G401.6 (cell line): ENCODE results near the gene PAF1.

Experiments used
- FAIRE-seq: peaks from 2 replicates; lab custom pipeline; 2012; peaks lifted over from hg19 to GRCh38; lab: Jason Lieb, UNC

The PAF1 gene

GRCh38 chr19:39416152-39417120, 25.5 kb upstream of the PAF1 start:
- no peak for FAIRE-seq

GRCh38 chr19:39415111-39416046, 24.5 kb upstream of the PAF1 start:
- FAIRE-seq: no peak

- no peak for FAIRE-seq
Measured at GRCh38 chr19:39413911-39414608, 23.2 kb upstream of the PAF1 start.

GRCh38 chr19:39413272-39413910, 22.5 kb upstream of the PAF1 start:
- FAIRE-seq: no peak

- no peak for FAIRE-seq
Measured at GRCh38 chr19:39412867-39413271, 22.0 kb upstream of the PAF1 start.

GRCh38 chr19:39412100-39412866, 21.4 kb upstream of the PAF1 start, which contains the start of gene PLEKHG2:
Gene PLEKHG2 (plus strand): TSS chr19:39412669. CDS start chr19:39414087, 1,418 bp downstream.
- peak; percentile 99 for FAIRE-seq

- no peak for FAIRE-seq
Measured at GRCh38 chr19:39411832-39412099, 20.9 kb upstream of the PAF1 start.

GRCh38 chr19:39411081-39411831, 20.4 kb upstream of the PAF1 start:
- FAIRE-seq: no peak

GRCh38 chr19:39410831-39411080, 19.9 kb upstream of the PAF1 start:
- no peak for FAIRE-seq

- FAIRE-seq: no peak
Measured at GRCh38 chr19:39410017-39410830, 19.3 kb upstream of the PAF1 start.

- peak; percentile 60 for FAIRE-seq
Measured at GRCh38 chr19:39409208-39410016, 18.5 kb upstream of the PAF1 start.

GRCh38 chr19:39408392-39409207, 17.7 kb upstream of the PAF1 start:
- FAIRE-seq: no peak

- FAIRE-seq: no peak
Measured at GRCh38 chr19:39407660-39408391, 16.9 kb upstream of the PAF1 start.

- FAIRE-seq: no peak
Measured at GRCh38 chr19:39407410-39407659, 16.4 kb upstream of the PAF1 start.

- no peak for FAIRE-seq
Measured at GRCh38 chr19:39406656-39407409, 15.9 kb upstream of the PAF1 start, which contains the start of gene ZFP36. Gene ZFP36 (plus strand): TSS chr19:39406847. CDS start chr19:39406905, 58 bp downstream.

GRCh38 chr19:39405958-39406655, 15.2 kb upstream of the PAF1 start:
- no peak for FAIRE-seq
